HG03060 (cell line): Measurements from ENCODE around the gene FLRT1.

Experiments
- ATAC-seq: cut with Tn5 transposase; IDR thresholded peaks from one replicate; pipeline ENCODE4 v1.9.1; 2021; ENCODE audit warnings: low read depth, moderate number of reproducible peaks; ENCODE audit not compliant: unreplicated experiment

Gene FLRT1

DNA sequence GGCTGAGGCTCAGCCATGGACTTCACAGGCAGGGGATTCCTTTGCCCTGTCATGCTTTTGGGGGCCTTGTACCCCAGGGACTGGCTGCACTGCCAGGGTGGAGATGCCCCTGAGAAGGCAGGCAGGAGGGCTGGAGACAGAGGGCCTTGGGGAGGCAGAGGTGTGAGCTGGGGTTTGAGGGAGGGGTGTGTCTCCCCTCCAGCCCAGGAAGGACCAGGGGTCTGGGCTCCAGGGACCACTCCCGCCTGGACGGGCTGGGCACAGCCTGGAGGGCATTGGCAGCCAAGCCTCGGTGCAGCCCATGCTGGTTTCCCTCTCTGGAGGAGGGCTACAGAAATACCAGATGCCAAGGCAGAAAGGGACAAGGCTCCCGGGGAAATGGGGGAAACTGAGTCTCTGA, 30.0 kb upstream of the FLRT1 start:
- ATAC-seq, result no peak

DNA sequence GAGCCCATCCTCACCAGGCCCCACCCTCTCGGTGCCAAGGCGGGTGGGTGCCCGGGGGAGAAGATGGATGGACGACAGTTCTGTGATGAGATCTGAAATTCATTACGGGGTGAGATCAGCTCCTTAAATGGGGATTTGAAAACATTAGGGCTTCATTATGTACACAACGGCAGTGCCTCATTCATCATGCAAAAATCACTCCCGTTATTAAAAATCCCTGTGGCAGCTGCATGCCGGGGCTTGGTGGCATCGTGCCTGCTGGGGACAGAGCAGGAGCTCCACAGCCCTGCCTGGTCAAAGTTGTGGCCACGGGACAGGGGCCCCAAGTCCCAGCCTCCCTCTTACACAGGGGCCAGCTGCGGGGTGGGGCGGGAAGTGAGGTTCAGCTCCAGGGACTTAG, 29.3 kb upstream of the FLRT1 start:
- ATAC-seq, result no peak

DNA sequence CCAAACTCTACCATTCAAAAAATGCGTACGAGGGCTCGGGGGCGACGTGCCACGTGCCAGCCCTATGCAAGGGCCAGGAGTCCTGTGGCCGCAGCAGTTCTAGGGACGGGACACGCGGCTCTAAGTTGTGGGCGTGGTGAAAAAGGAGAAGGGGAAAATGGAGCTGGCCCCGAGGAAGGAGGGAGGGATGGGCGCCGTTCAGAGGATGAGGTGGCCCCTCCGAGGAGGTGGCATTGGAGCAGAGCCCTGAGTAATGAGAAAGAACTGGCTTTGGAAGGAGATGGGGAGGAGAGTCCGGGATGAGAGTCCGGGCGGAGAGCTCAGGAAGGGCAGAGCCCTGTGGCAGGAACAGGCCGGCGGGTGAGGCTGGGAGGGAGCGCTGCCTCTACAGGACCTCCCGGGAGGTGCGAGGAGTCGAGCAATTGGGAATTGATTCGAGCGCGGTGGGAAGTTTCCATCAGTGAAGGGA, 28.5 kb upstream of the FLRT1 start:
- no peak for ATAC-seq

DNA sequence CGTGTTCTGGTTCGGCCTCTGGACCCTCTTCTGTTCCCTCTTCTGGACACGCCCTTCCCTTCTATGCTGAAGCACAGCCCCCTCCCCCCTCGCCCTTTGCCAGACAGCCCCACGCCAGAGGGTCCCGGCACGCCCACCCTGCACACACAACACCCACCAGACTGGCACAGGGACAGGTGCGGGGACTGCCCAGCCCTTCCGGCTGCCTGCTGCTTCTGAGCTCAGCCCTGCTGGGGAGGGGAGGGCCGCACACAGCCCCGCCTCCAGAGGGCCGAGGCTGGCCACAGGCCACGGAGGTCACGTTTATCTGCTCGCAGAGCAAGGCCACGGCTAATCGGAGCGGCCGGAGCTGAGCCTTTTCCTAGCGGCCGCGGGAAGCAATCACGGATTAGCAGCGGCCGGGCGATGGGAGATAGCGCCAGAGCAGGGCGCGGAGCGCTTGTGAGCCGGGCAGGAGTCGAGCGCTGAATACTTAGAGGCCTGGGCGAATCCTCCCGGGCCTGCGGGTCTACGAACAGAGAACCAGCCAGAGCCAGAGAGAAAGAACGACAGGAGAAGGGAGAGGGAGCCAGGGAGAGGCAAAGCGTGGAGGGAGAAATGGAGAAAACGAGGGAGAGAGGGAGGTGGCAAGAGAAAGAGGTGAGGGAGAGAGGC, 28.0 kb upstream of the FLRT1 start:
- ATAC-seq, result no peak

DNA sequence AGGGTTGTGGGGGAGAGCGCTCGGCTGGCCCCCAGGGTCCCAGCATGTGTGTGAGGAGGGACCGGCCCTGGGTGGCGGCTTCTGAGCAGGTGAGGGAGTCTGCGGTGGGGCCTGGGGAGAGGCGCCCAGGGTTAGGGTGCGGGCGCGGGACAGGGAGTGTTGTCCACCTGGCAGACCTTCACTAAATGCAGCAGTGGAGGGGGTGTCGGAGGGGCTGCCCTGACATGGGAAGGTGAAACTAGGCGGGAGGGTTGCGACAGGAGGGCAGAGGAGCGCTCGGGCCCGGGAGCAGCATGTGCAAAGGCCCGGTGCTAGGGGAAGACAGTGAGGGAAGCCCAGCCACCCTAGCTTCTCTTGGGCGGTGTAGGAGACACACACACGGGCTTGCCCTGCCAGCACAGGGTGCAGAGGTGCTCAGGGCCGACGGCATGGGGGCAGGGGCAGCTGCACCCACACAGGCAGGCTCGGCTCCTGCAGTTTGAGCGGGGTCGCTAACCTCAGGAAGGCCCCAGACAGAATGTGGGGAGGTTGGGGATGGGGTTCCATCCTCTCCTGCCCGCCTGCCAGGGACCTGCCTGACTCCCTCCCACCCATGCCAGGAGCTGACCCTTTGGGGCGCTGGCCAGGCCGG, 27.3 kb upstream of the FLRT1 start:
- no peak for ATAC-seq

DNA sequence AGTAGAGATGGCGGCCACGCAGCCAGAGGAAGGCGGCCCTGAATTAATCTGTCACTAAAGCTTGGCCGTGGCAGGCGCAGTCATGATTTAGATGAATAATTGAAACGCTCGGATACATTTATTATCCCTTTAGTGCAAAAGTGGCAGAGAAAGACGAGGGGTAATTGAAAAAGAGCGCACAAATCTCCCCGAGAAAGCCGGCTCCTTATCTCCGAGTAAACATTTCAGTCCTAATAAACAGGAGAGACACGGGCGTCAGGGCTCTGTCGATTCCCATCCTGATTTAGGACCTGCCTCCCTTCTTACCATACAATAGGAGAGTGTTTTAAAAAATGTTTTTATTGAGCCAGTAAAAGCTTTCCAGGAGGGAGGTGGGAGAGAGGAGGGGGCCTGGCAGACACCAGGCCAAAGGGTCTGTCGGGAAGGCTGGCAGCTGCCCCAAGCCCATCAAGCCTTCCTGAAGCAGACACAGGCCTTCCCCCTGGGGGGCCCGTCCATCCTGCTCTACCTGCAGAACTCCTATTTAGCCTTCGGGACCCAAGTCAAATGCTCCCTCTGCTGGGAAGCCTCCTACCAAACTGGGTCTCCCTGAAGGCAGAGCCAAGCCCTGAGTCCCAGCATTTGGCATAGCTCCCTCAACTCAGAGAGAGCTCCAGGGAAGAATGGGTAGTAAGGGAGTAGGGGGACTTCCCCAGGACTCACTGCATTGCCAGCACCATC, 26.7 kb upstream of the FLRT1 start:
- ATAC-seq, result no peak

DNA sequence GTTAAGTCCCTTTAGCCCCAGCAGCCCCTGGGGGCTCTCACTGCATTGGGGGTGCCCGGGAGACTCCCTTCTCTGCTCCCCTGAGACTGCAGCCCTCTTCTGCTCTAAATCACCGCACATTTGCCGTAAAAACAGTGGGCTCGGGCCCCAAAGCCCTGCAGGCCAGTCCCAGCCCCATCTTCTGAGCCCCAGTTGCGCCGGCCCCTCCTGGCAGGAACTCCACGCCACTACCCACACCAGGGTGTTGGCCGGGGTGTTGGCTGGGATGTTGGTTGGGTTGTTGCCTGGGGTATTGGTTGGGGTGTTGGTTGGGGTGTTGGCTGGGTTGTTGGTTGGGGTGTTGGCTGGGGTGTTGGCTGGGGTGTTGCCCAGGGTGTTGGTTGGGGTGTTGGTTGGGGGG, 26.0 kb upstream of the FLRT1 start:
- ATAC-seq, result no peak

DNA sequence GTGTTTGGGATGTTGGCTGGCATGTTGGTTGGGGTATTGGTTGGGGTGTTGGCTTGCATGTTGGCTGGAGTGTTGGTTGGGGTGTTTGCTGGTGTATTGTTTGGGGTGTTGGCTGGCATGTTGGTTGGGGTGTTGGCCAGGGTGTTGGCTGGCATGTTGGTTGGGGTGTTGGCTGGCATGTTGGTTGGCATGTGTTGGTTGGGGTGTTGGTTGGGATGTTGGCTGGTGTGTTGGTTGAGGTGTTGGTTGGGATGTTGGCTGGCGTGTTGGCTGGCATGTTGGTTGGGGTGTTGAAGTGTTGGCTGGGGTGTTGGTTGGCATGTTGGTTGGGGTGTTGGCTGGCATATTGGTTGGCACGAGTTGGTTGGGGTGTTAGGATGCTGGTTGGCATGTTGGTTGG, 24.9 kb upstream of the FLRT1 start:
- no peak for ATAC-seq

DNA sequence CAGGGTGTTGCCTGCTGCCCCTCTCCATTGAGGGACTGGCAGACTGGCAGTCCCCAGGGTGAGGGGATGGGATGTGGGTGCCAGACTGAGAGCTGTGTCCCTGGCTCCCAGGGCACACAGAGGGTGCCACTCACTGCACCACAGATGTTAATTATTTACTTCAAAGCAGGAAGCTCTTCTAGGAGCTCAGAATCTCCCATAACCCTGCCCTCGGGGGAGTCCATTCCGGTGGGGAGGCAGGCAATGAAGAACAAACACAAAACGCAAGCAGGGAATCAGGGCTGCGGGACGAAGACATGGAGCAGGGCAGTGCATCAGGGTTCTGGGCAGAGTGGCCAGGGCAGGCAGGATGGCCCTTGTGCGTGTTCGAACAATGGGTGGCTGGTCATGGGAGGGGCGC, 24.4 kb upstream of the FLRT1 start:
- ATAC-seq, result no peak

DNA sequence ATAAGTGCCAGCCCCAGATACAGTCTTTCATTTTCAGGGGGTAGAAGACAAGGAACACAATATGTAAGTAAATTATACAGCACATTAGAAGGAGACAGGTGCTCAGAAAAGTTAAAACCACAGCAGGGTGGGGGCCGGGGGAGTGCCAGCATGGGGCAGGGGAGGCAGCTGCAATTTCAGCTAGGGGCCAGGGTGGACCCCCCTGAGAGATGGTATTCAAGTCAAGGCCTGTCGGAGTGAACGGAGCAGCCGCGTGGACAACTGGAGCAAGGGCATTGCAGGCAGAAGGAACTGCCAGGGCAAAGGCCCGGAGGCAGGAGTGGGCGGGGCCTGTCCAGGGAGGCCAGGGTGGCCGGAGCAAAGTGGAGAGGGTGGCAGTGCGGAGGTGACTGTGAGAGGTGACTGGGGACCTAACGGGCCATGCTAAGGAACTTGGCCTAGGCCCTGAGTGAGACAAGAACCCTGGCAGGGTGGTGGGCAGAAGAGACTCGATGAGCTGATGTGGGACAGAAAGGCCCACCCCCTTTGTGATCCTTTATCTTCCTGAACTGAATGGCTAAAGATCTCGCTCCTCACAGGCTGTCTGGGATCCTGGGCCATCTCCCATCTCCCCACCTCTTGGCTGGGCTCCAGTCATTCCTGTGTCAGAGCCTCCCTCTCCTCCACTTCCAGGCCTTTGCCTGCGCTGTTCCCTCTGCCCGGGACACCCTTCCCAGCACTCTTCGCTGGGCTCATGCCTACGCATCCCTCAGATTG, 22.4 kb upstream of the FLRT1 start:
- no peak for ATAC-seq

DNA sequence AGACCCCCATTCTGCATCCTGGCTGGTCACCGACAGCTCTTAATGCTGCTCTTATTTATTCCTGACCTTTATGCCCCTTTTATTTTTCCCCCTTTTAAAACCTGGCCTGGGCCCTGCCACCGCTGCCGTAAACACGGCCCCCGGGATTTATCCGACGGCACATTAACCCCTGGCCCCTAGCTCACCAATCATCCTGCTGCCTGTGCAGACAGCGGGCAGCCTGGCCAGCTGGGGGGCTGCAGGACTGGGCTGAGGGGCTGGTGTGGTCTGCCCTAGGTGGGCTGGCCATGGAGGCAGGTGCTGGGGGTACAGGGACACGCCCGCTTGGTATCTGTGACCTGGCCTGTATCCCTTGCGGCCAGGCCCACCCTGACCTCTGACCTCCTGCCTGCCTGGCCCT, 21.4 kb upstream of the FLRT1 start:
- no peak for ATAC-seq

DNA sequence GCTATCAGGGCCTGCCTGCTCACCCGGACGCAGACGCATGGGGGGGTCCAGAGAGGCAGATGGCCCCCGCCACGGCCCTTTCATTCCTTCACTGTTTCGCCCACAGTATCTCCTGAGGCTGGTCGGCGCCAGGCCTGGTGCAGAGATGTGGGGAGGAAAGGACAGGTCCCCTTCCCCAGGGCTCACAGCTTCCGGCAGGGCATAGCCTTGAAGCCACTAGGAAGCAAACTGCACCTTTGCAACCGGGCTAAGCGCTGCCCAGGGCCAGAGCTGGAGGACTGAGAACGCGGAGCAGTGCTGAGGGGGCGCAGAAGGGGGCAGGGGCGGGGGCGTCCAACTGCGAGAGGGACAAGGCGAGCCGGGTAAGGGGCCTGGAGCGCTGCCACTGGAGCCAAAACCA, 20.2 kb upstream of the FLRT1 start:
- no peak for ATAC-seq

DNA sequence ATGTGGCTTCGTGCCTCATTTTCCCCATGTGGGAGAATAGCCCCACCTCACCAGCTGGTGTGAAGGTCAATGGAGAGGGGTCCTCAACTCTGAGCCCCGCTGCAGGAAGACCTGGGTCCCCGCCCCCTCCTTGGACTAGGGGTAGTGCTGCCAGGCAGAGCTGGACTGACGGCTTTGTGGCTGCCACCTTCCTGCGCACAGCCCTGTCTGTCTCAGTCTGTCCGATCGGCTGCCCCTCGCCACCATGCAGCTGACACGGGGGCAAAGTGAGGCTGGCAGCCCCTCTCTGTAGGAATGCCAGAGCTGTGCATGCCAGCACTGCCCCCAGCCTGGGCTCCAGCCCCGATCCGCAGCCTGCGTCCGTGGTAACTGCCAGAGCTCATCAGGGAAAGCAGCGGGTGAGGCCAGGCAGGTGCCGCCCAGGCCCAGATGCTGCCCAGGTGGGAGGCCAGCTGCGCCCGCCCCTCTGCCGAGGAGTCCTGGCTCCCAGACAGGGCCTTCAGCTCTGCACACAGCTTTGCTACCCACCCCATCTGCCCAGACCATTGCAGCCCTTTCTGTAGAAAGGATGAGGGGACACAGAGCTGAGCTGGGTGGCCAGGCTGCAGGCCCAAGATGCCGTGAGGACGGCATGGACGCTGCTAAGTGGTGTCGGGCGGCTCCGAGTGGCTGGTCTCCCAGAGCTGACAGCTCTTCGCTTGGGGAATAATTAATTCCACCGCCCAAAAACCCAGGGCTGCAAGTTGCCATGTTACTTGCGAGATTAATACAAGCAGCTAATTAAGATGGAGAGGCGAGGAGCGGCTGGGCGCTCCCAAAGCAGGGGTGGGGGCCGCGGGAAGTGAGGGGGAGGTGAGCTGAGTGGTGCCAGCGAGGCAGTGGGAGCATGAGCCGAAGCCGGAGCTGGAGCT, 19.5 kb upstream of the FLRT1 start:
- ATAC-seq, result no peak

DNA sequence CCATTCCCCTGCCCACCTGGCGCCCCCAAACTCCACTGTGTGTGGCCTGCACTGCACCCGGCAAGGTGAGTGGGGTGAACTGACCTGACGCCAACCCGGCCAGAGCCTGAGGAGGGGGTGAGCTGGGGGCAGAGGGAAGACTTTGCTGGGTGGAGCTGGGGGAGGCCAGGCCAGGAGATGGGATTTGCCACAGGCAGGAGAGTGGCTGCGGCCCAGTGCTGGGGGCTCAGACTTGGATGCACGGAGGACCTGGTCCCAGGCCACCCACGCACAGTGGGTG, 17.8 kb upstream of the FLRT1 start:
- no peak for ATAC-seq

DNA sequence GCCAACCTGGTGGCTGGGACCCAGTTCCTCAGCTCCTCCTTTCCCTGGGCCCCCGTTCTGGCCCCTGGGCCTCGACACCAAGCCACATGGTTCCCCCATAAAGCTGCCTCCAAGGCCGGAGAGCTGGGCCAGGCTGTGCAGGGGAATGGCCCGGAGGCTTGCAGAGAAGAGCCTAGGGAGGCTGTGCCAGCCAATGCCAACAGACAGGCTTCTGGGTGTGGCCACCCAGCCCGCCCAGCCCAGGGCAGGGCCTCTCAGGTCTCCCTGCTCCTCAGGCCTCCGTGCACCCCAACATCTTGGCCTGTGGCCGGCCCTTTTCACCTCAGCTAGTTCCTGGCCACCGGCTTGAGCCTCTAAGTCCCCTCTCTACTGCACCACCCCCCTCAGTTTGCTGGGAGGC, 17.4 kb upstream of the FLRT1 start:
- ATAC-seq, result no peak

DNA sequence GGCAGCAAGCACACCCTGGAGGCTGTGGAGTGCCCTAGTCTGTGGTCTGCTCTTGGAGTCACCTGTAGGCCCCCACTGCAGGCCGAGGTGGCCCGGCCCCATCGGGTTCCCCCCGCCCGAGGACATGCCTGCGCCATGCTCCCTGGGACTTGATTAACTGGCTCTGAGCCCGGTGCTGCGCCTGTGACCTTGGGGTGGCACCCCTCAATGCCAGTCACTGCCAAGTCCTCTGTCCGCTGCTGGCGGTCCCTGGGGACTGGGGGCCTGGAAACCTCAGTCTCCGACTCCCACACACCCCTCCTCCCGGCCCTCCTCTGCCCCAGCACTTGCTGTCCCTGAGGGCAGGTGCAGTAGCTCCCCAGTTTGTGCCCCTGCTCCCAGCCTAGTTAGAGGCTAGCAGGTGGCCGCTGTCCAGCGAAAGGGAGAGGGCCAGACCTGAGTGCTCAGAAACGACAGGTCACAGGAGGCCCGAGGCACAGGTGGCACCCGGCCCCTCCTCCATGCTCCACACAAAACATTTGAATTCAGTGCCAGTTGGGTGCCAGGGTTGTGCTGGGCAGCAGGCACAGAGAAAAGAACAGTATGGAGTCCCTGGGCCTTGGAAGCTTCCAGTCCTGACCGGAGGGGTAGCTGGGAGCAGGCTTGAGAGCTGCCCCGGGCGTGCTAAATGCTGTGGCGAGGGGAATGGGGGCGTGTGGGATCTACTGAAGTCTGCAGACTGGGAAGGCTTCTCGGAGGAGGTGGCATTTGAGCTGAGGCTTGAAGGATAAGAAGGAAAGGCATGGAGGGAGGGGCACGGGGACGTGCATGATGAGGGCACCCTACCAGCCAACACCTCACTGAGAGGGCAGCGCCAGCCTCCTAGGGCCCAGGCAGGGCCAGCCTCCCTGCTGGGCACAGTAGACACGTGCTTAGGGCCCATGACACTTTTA, 16.4 kb upstream of the FLRT1 start:
- no peak for ATAC-seq

DNA sequence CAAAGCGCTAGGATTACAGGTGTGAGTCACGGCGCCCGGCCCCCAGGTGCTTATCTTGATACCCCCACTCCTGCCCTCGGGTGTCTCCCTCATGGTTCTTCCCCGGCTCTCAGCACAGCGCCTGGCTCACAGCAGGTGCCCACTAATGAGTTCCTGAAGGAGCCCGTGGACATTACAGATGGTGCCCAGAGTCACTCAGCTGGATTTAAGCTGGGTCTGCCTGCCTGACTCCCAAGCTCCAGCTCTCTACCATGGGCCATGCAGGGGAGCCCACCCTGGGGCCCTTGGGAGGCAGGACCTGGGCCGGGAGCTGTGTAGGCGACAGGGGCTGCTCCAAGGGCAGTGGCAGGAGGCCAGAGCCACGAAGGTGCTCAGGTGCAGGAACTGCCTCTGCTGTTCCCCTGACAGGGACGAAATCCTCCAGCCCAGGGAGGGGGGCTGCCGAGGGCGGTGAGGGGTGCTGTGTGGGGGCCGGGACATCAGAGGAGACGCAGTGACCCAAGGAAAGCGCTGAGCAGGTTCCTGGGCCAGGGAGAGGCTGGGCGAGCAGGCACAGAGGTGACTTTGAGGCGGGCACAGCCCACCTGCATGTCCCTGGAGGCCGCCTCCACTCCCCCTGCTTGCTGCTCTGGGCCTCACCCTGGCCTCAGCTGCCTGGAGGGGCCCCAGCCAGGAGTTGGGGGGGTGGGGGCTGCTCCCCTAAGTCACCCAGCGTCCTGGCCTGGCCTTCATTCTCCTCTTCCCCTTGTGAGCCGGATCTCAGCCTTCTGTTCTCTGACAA, 14.6 kb upstream of the FLRT1 start:
- no peak for ATAC-seq

DNA sequence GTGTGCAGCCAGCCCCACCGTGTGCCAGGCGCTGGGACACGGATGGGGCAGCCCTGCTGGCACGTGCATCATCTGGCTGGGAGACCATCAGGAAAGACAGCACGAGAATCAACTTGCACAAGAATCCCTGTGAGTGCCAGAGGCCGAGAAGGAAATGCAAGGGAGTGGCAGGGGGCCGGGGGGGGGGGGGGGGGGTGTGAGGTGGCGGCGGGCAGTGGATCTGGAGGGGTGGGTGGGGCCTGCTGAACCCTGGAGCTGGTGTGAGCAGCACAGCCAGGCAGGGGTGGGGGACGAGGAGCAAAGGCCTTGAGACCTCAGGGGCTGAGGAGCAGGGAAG, 14.0 kb upstream of the FLRT1 start:
- no peak for ATAC-seq
